ENCODE data around the gene BTG2. TPM values are rescaled to one million over a fixed set of nuclear protein-coding genes. Genes with fewer than 3 reads are reported as not detected.
A peak's percentile ranks its signal among the peaks of the same experiment; 100 is the strongest.

BTG2 gene
- total RNA-seq, 1 donor from 2014 or later = 178 TPM

DNA sequence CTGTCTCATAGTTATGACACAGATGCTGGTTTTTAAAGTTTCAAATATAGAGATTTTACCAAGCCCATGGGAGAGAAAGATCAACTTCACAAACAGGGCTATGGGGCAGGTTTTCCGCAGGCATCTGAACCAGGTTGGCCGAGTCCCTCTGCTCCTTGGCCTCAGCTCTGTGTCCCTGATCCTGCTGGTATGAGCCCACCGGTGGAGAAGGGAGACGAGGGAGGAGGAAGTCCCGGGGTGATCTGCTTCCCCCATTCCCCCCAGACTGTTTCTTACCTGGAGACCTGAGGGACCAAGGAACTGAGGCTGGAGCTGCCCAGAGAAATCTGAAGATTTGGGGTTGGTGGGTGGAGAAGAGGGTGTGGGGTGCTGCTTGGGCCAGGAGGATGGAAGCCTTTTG lies 28.9 kb upstream of the BTG2 start:
- DNase-seq (ENCODE audit: low spot score) = no peak

DNA sequence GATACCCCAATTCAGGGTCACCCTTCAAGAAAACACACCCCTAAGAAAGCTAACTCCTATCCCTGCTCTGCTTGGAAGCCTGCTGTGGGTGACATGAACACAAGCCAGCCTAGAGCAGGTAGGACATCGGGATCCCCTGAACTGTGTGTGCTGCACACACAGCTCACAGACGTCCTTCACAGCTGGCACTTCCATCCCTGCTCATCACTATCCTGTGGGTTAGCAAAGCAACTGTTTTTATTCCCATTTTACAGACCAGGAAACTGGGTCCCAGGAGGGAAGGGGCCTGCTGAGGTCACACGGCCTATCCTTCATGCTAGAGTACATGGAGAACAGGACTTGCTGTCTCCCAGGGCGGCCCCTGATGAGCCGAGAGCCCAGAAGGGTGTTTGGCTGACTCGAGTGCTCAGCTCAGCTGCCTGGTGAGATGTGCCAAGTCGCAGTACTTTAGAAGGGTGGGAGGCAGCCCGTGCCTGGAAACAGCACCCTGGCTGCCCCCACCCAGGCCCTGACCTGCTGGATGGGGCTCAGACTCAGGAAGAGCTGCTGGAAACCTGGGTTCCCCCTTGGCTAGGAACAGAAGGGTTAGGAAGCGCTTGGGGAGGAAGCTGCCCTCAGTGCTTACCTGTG lies 28.3 kb upstream of the BTG2 start:
- no peak for DNase-seq (ENCODE audit: low spot score)

DNA sequence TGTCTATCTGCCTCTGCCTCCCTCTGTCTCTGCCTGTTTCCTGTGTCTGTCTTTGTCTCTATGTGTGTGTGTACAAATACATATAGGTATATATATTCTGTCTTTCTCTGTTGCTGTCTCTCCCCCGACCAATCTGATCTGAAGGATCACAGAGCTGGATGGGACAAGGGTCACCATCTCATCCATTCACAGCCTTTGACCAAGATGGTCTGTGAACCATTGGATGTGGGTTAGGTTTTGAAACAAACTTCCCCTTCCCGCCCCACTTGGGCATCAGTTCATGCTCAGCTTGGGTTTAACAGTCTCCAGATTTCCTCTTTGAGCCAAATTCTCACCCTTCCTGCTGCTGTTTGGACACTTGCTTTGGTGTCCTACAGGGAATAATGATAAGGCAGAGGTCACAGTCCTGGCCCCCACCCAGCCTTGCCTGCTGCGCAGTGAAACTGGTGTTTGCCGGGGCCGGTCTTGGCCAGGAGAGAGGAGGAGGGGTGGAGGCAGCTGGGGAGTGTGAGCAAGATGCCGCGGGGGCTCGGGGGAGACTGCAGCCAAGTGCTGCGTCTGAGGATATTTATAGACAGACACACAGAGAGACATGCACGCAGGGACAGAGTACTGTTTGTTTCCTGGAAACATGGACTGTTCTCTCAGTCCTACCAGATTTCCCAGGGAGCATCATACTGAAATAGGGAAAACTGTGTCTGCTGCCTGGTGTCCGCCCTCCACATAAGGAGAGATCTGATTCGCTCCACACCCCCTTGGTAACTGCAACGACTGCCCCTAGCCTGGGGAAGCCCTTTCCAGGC lies 27.0 kb upstream of the BTG2 start:
- DNase-seq (ENCODE audit: low spot score) = peak; percentile 95

DNA sequence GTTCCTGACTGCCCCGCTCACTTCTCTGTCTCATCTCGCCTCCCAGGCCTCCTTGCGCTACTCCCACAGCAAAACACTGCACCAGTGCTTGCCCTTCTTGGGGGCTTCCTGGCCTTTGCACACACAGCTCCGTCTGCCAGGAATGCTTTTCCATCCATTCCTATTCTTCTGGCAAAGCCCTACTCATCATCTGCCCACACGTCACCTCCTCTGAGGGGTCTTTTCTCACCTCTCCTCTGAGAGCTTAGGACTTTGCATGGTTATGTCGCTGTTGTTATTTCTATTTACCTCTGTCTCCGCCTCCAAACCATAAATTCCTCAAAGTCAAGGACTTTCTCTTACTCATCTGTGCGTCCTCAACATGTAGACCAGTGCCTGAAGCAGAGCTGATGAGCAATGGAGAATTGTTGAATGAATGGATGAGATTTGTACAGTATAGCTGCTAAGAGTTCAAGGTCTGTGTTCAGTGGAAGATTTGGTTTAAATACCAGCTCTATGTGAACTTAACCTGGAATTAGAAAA lies 26.4 kb upstream of the BTG2 start:
- DNase-seq (ENCODE audit: low spot score) = no peak

DNA sequence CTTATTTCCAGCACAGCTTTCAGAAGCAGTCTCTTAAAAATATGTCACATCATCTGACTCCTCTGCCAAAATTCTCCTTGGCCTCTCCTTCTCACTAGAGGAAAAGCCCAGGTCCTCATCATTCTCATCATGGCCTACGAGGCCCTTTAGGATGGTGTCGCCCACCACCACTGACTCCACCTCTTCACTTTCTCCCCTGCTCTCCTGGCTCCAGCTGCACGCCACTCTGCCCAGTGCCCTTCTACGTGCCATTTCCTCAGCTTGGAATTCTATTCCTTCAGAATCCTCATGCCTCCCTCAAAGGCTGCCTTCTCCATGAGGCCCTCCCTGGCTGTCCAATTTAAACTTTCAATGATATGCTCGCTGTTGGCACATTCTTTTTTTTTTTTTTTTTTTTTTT lies 25.3 kb upstream of the BTG2 start:
- DNase-seq (ENCODE audit: low spot score) = no peak

DNA sequence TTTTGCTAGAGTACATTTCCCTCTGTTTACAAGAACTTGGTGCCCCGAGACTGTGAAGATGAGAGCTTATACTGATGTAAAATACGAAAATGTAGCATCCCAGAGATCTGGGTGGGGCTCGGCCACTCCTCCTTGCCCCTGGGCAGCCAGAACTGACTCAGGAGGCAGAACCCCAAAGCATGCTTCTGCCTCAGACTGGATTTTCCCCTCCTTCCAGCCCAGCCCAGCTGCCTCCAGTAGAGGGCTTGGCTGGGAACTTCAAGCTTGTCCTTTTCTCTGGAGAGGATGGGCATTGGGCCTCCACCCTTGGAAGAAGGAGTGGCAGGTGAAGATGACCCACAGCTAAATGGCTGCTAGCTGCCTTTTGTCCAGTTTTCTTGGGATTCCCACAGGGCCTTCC lies 24.3 kb upstream of the BTG2 start:
- no peak for DNase-seq (ENCODE audit: low spot score)

DNA sequence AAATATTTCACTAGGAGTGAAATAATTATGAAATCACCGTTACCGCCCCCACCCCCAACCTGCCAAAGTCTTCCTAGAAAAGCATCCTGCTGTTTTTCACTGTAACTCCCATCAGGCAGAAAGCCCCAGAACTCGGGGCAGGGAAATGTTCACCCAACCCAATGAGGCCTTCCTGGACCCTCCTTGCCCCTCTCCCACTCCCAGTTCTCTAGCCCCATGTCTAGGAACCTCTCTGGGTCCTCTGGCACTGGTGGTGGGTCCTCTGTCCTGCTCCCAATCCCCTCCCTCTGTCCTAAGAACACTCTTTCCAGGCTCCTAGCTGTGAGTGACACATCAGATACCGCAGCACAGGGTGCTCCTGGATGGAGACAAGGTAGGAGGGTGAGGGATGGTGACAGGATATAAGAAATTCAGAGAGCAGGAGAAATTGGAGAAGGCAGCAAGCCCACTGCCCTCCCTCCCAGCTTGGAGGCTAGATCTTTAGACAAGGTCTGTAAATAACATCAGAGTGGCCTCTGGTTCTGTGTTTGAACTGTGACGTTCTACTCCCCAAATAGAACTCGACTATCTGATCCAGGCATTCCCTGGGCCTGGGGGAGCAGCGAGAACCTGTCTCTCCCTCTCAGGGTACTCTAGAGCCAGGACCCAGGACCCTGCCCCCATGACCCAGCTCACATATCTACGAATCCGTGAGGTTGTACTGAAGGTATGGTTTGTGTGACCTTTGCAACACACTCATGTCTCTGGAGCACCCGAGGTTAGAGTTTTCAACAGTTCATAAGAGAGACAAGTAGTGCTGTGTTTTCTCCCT lies 23.3 kb upstream of the BTG2 start:
- DNase-seq (ENCODE audit: low spot score) = no peak

DNA sequence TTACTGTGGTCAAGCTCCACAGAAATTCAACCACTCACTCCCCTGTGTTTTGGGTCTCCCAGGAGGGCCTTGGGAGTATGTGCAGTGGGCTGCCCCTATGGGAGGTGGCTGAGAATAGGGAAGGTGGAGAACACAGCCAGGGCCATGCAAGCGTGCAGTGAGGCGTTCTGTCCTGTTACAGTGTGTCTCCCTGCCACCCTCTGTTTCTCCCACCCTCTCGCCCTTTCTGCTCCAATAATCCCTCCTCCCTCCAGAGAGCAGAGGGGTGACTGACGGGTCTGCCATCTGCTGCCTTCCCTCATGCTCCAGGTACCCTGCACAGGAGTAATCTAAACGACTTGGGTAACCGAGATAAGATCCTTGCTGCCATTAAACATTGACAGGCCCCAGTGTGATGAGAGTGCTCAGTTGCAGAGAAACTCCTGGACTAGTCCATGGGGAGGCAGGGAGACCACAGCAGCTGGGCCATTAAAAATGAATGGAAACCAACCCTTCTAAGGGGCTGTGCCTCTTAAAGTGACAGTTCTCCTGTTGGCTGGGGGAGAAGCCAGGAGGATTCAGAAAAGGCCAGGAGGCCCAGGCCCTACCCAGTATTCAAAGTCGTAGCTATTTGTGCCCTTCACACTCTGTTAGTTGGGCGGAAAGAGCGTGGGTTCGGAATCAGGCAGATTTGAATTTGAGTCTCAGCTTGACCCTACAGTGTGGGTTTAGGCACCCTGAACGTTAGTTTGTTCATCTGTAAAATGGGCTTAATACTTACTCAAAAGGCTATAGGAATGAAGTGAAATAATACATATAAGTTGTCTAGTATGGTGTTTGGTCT lies 22.4 kb upstream of the BTG2 start:
- DNase-seq (ENCODE audit: low spot score) = no peak

DNA sequence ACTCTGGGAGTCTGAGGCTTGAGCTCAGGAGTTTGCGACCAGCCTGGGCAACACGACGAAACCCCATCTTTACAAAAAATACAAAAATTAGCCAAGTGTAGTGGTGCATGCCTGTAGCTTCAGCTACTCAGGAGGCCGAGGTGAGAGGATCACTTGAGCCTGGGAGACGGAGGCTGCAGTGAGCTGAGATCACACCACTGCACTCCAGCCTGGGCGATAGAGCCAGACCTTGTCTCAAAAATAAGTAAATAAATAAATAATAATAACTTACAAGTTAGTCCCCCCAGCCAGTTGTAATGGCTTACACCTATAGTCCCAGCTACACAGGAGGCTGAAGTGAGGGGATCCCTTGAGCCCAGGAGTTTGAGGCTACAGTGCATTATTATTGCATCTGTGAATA lies 21.7 kb upstream of the BTG2 start:
- no peak for DNase-seq (ENCODE audit: low spot score)

DNA sequence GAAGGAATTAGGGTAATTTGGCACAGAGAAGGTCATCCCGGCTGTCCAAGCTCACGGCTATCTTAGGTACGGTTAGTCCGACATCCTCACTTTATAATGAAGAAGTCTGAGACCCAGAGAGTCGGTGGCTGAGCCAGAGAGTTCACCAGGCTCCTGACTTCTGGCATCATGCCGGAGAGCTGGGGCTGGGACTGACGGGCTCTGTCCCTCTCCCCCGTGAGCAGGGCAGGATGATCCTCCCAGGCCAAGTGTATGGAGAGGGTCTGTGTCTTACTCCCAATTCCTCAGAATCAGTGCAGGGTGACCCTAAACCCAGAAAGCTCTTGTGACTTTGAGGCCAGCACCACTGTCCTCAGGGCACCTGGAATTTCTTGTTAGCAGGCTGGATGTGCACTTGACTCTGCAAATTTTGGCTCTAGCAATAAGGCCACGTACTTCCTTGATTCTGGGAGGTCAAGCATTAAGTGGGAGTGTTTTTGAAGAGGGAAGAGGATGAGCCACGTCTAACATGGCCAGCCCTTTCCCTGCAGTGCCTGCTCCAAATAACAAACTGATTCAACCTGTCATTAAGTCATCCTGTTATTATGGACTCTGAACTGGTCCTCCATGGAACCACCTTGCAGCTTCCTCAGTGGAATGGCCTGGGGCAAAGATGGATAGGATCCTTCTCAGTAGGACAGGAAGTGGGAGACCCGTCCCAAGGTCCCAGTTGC lies 20.8 kb upstream of the BTG2 start:
- DNase-seq (ENCODE audit: low spot score) = no peak

DNA sequence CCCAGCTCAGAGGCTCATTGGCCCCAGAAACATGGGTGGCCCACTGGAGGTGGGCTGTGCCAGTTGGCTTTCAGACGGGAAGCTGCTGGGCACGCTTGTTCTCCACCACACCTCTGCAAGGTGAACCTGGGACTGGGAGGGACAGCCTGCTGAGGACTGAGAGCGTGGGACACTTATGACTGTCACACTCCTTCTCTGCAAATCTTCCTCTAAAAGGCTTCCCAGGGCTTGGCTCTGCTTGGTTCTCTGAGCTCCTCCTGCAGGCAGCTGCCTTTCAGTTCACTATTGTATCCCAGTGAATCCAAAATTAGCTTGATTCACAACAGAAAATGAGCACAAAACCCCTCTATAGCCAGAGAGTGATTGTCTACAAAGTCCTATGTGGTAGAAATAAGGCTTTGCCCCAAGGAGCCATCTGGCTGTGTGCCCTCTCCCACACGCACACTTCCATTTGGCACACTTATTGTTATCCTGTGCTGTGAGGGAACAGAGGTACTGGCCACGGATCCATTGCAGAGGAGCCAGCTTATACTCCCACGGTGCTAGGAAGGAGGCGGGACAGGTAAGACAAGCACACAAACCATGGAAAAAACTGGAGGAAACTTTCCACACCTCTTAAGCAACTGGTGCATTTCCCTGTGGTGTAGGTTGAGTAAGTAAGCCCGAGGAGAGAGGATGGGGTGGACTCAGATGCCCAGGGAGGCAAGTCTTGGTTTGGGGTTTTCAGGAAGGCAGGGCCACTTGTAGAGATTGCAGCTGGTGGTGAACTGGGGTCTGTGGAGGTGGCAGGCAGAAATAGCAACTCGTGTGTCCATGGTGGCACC lies 18.9 kb upstream of the BTG2 start:
- no peak for DNase-seq (ENCODE audit: low spot score)

DNA sequence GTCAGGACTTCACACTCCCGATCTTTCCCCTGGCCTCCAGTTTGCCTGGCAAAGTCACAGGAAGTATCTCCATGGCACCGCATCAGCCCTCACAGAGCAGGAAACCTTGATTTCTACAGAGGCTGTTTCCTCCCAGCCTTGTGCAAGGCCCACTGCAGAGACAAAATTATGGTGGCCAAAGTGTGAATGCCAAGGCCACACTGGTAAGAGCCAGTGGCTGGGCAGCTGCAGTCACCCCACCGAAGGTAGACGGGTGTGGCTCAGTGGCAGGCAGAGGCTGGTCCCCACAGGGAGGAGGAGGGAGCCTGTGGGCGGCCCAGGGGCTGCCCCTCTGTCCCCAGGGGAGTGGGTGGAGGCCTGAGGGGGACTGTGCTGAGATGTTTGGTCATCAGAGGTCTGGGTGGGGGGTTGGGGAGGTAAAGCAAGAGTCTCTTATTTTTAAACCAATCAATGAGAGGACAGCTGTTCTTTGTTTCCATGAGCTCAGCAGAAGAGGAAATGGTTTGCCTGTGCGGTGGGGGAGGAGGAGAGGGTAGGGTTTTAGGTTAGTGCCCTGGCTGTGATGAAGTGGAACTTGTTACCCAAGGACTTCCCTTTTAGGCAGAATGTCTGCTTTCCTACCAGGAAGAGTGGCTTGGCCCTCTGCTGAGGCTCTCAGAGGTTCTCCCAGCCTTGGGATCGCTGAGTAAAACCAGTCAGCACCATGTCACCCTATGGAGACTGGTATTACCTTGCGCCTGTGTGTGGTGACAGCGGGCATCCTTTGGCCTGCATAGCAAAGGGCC lies 18.0 kb upstream of the BTG2 start:
- DNase-seq (ENCODE audit: low spot score) = no peak

DNA sequence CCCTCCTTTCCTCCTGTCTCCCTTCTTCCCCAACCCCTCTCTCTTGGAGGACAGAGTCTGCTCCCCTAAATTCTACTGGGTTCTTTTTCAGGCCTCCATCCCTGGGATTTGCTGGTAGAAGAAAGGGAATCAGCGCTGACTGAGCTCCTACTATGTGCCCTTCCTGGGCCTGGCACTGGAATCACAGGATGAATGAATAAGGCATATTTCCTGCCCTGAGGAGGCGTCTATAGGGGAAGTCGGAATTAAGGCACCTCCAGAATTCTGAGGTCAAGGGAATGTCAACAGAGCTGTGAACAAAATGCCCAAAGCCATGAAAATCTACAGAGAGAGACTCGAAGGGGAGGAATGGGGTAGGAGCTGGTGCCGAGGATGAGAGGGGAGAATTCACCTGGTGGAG lies 17.4 kb upstream of the BTG2 start:
- no peak for DNase-seq (ENCODE audit: low spot score)

DNA sequence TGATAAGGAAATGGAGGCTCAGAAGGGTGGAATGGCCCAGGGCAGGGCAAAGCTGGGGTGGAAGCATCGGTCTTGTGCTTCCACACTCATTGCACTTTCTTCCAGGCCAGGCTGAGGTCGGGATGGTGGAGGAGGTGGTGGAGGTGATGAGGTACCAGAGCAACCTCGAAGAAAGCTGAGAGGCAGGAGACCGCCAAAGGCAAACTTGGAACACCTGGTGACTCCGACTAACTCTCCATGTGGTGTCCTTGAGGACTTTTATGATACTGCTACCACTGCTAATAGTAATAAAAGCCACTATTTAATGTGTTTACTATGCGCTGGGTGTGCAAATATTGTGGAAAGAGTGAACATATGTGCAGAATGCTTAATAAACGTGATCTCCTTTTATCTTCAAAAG lies 16.9 kb upstream of the BTG2 start:
- no peak for DNase-seq (ENCODE audit: low spot score)

DNA sequence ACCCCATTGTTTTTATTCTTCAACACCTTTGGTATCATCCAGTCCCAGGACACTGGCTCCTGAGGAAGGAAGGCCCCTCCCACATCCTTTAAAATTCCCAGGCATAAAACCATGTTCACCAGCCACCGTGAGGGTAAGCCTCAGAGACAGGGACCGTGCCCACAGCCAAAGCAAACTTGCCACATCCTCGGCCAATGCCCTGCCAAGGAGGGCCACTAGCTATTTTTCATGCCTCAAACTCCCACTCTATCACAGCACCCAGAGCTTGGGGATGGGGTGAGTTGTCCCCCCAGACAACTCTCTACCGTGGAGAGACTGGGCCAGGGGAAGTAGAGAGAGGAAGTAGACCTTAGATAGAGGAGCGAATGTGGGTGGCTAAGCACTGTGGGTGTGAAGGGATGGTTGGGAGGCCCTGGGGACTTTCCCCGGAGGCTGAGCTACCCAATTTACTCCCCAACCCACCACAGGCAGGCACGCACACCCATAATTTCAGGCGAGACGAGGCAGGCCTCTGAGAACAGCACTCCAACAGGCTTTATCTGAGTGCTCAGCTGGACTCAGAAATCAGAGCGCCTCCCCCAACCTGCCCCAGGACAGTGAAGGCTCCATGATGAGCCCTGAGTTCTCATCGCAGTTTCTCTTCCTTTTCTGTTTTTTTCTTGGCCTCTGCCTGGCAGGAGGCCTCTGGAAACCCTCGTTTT lies 15.9 kb upstream of the BTG2 start:
- no peak for DNase-seq (ENCODE audit: low spot score)

DNA sequence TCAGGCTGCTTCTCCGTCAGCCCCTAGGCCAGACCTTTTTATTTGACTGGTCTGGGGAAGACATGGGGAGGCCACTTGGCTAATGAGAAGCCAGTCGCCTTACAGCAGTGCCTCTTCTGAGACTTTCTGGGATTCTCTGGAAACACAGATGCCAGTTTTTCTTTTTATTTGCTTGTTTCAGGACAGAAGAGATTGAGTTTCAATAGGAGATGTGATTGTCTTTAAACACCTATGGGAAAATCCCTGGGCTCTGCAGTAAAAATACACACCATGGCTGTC lies 15.4 kb upstream of the BTG2 start:
- DNase-seq (ENCODE audit: low spot score) = no peak

DNA sequence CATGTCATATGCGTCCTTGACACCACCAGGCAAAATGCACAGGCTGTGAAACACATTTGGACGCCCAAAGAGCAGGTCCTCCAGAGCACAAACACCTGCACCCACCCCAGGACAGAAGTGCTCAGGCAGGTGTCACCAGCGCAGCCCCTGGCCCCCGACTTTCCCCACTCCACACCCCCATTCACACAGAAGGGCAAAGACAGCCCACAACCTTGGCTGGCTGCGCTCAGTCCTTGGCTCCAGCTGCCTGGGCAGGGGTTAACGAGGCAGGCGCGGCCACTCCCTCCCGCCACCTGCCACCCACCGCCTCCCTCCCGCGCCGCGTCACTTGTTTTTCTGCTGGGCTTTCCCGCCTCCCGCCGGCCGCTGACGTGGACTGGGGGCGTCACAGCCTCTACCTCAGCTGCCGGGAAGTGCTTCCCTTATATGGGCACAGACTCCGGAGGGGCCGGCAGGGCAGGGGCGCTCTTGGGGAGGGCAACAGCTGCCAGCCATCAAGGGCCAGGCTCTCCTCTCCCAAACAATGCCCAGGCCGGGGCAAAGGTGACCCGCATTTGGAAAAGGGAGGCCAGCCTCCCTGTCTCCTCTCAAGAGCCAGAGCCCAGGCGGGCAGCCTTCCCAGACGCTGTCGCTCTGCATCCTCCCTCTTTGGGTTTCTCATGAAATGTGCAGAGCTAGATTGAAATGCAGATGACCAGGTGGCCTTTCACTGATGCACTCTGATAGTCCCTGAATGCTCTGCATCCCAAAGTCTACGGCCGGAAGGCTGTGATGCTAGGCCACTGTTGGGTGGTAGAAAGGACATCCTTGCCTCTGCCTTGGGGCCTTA lies 14.8 kb upstream of the BTG2 start:
- DNase-seq (ENCODE audit: low spot score) = peak; percentile 99

All from mesenteric fat pad (tissue), 1 donor.